ENCODE data around the gene SETD1A.
A peak's percentile ranks its signal among the peaks of the same experiment; 100 is the strongest.
"Not testable (repeated sequence)": the region's sequence is repeated elsewhere in the genome, so short reads cannot be mapped to it uniquely, and the experiment has no call there.

The SETD1A gene

GRCh38 chr16:30930160-30930571, 27.4 kb upstream of the SETD1A start:
- DNase-seq: no peak

GRCh38 chr16:30931068-30931650, 26.4 kb upstream of the SETD1A start:
- no peak for DNase-seq

- peak; percentile 58 to 67 for DNase-seq
These were observed 22.6 kb upstream of the SETD1A start for GRCh38 chr16:30934827-30935557.

GRCh38 chr16:30937692-30938091, 19.9 kb upstream of the SETD1A start:
- DNase-seq: no peak

- DNase-seq: not testable (repeated sequence)
These were observed 18.0 kb upstream of the SETD1A start for GRCh38 chr16:30939571-30939970.

- DNase-seq: peak; percentile 73 to 79
These were observed 15.7 kb upstream of the SETD1A start for GRCh38 chr16:30941600-30942425.

- DNase-seq: peak in 1 of 2 experiments; percentile 15
These were observed 15.1 kb upstream of the SETD1A start for GRCh38 chr16:30942426-30942806.

- no peak for DNase-seq
These were observed 13.2 kb upstream of the SETD1A start for GRCh38 chr16:30944352-30944751.

GRCh38 chr16:30946671-30947540, 10.6 kb upstream of the SETD1A start:
- no peak for DNase-seq

- no peak for DNase-seq
These were observed 10.1 kb upstream of the SETD1A start for GRCh38 chr16:30947541-30947858.

- peak in 1 of 2 experiments; percentile 18 for DNase-seq
These were observed 9.5 kb upstream of the SETD1A start for GRCh38 chr16:30947859-30948666.

- peak; percentile 61 to 70 for DNase-seq
These were observed 8.6 kb upstream of the SETD1A start, which contains the start of gene ORAI3 for GRCh38 chr16:30948667-30949649. Gene ORAI3 (plus strand): TSS chr16:30949068. CDS start chr16:30949290, 222 bp downstream.

GRCh38 chr16:30949650-30950515, 7.7 kb upstream of the SETD1A start:
- DNase-seq: peak; percentile 62 to 75

- DNase-seq: no peak
These were observed 7.0 kb upstream of the SETD1A start for GRCh38 chr16:30950516-30951065.

- DNase-seq: no peak
These were observed 6.4 kb upstream of the SETD1A start for GRCh38 chr16:30951193-30951592.

- no peak for DNase-seq
These were observed 5.8 kb upstream of the SETD1A start for GRCh38 chr16:30951750-30952149.

GRCh38 chr16:30953111-30953510, 4.4 kb upstream of the SETD1A start:
- DNase-seq: no peak

- peak; percentile 71 to 73 for DNase-seq
These were observed 3.9 kb upstream of the SETD1A start for GRCh38 chr16:30953511-30954124.

GRCh38 chr16:30954993-30955392, 2.6 kb upstream of the SETD1A start:
- no peak for DNase-seq

Data from activated CD4-positive, alpha-beta T cell treated with anti-CD3 and anti-CD28 coated beads, Interleukin-2, amount 50 U/mL, for 48 hours (primary cell).